Measurements from ENCODE around the gene SNX22. TPM values are rescaled to one million over a fixed set of nuclear protein-coding genes. Genes with fewer than 3 reads are reported as not detected.
A peak's percentile ranks its signal among the peaks of the same experiment; 100 is the strongest.

SNX22 gene
- total RNA-seq, 1 experiment from 2014 or later = 0.33 TPM

- Histone ChIP-seq H3K4me3 (no peak overlapping the region), H3K79me2 (ENCODE audit: low read depth) (no peaks in the 10 kb centered on the region), H3K9me2 (ENCODE audit: insufficient read depth) (no peaks in the 10 kb centered on the region), H3K27me3 (ENCODE audit: insufficient read depth, low read depth) (no peaks in the 10 kb centered on the region), H3K27ac (no peak overlapping the region), H3K4me1 (replicated peaks; ENCODE audit: insufficient read depth) (no peaks in the 10 kb centered on the region), H2AFZ (no peak overlapping the region), H4K20me1 (ENCODE audit: insufficient read depth) (0 out of 2 replicates have a peak, but pooled peaks cover 4% of the 10 kb centered on the region), H3K36me3 (ENCODE audit: low read depth) (no peaks in the 10 kb centered on the region), H3F3A (ENCODE audit: insufficient read depth, low read depth) (peaks cover 18% of the 10 kb centered on the region), H3K4me2 (no peak overlapping the region), H3K9me3 (ENCODE audit: insufficient read depth, low read depth) (no peaks in the 10 kb centered on the region)
- ChIA-PET CTCF (interaction anchor here (0.7 to 1.7 kb wide), 3 partner anchors 398 to 540 kb away, joined by 3 to 6 read pairs (median 4); no protein-coding TSS in a partner anchor), POLR2A (ENCODE audit: unreplicated experiment) (no interaction called here)
- intact Hi-C loops (cut with micrococcal nuclease; ENCODE audit: unreplicated experiment) = loop anchor here (5.0 to 10.0 kb wide), 4 partner anchors 53 to 577 kb away; partner anchors contain the start of gene SNX1
- TF ChIP-seq CTCF (conservative IDR thresholded peaks at IDR 0.05) = no peak
- no peak for TF ChIP-seq EZH2 (IDR thresholded peaks at IDR 0.05; ENCODE audit: low read depth)
- DNase-seq = no peak
- no TSS peak for BruUV-seq (replicated peaks)
Measured at GRCh38 chr15:64149893-64150578, 1.5 kb upstream of the SNX22 start.

GRCh38 chr15:64152507-64153387 lies 1.2 kb downstream of the SNX22 start:
- no peak overlapping the region for H2AFZ ChIP-seq
- no peak overlapping the region for H3K27ac ChIP-seq
- H3K4me3 ChIP-seq = no peak overlapping the region
- no peaks in the 10 kb centered on the region for H3K27me3 ChIP-seq (ENCODE audit: insufficient read depth, low read depth)
- H3F3A ChIP-seq (ENCODE audit: insufficient read depth, low read depth) = peaks cover 38% of the 10 kb centered on the region
- H3K4me2 ChIP-seq = 0 out of 2 replicates have a peak overlapping the region, but pooled peaks have one; percentile 26
- no peaks in the 10 kb centered on the region for H3K79me2 ChIP-seq (ENCODE audit: low read depth)
- intact Hi-C loops (cut with micrococcal nuclease; ENCODE audit: unreplicated experiment) = loop anchor here (5.0 to 10.0 kb wide), 4 partner anchors 55 to 575 kb away; partner anchors contain the start of gene SNX1
- no TSS peak for BruUV-seq (replicated peaks)
- DNase-seq = no peak
- 0 out of 2 replicates have a peak, but pooled peaks cover under 1% of the 10 kb centered on the region for H3K36me3 ChIP-seq (ENCODE audit: low read depth)
- TF ChIP-seq CTCF (conservative IDR thresholded peaks at IDR 0.05) (no peak), EZH2 (IDR thresholded peaks at IDR 0.05; ENCODE audit: low read depth) (no peak)
- H4K20me1 ChIP-seq (ENCODE audit: insufficient read depth) = peaks cover 15% of the 10 kb centered on the region
- H3K9me3 ChIP-seq (ENCODE audit: insufficient read depth, low read depth) = no peaks in the 10 kb centered on the region
- CTCF ChIA-PET = interaction anchor here (0.6 to 2.0 kb wide), 7 partner anchors 9 to 543 kb away, joined by 3 to 6 read pairs (median 3); partner anchors contain the start of gene CIAO2A
- POLR2A ChIA-PET (ENCODE audit: unreplicated experiment) = interaction anchor here (0.6 kb wide), 1 partner anchor 548 kb away, joined by 3 read pairs; no protein-coding TSS in a partner anchor
- H3K9me2 ChIP-seq (ENCODE audit: insufficient read depth) = no peaks in the 10 kb centered on the region
- no peaks in the 10 kb centered on the region for H3K4me1 ChIP-seq (replicated peaks; ENCODE audit: insufficient read depth)
